NK-92 (cell line): ENCODE measurements around the gene NFE2.

Experiments used
- DNase-seq: peaks from one replicate; lab custom pipeline; 2025; ENCODE audit not compliant: unreplicated experiment; lab: John Stamatoyannopoulos, UW

The NFE2 gene

GRCh38 chr12:54306925-54307741 lies 6.3 kb upstream of the NFE2 start:
- DNase-seq = no peak

GRCh38 chr12:54304187-54304810 lies 3.5 kb upstream of the NFE2 start:
- no peak for DNase-seq

- DNase-seq = no peak
These were observed 2.8 kb upstream of the NFE2 start for GRCh38 chr12:54303640-54304039.

- DNase-seq = no peak
These were observed 723 bp upstream of the NFE2 start for GRCh38 chr12:54301428-54302048.

- DNase-seq = no peak
These were observed 537 bp downstream of the NFE2 start for GRCh38 chr12:54300225-54300731.

- DNase-seq = no peak
These were observed 1.1 kb downstream of the NFE2 start for GRCh38 chr12:54299515-54300224.

- no peak for DNase-seq
These were observed 1.9 kb downstream of the NFE2 start for GRCh38 chr12:54298904-54299303.

GRCh38 chr12:54296393-54297099 lies 4.3 kb downstream of the NFE2 start:
- DNase-seq = no peak

- no peak for DNase-seq
These were observed 5.8 kb downstream of the NFE2 start for GRCh38 chr12:54294953-54295566.

GRCh38 chr12:54294152-54294952 lies 6.5 kb downstream of the NFE2 start:
- no peak for DNase-seq

GRCh38 chr12:54292931-54293241 lies 7.9 kb downstream of the NFE2 start:
- no peak for DNase-seq

GRCh38 chr12:54292083-54292930 lies 8.5 kb downstream of the NFE2 start:
- DNase-seq = no peak

- no peak for DNase-seq
These were observed 13.3 kb downstream of the NFE2 start for GRCh38 chr12:54287261-54288157.

GRCh38 chr12:54286042-54287030 lies 14.5 kb downstream of the NFE2 start:
- DNase-seq = no peak

GRCh38 chr12:54285150-54286041 lies 15.4 kb downstream of the NFE2 start:
- no peak for DNase-seq
